Measurements from ENCODE around the gene NUDT16L1.
A peak's percentile ranks its signal among the peaks of the same experiment; 100 is the strongest.

NUDT16L1 gene

GRCh38 chr16:4693956-4694641 is 737 bp downstream of the NUDT16L1 start:
- peak in 1 of 2 donors; percentile 32 for DNase-seq (ENCODE audit: low read depth in 2 of 2)

DNA sequence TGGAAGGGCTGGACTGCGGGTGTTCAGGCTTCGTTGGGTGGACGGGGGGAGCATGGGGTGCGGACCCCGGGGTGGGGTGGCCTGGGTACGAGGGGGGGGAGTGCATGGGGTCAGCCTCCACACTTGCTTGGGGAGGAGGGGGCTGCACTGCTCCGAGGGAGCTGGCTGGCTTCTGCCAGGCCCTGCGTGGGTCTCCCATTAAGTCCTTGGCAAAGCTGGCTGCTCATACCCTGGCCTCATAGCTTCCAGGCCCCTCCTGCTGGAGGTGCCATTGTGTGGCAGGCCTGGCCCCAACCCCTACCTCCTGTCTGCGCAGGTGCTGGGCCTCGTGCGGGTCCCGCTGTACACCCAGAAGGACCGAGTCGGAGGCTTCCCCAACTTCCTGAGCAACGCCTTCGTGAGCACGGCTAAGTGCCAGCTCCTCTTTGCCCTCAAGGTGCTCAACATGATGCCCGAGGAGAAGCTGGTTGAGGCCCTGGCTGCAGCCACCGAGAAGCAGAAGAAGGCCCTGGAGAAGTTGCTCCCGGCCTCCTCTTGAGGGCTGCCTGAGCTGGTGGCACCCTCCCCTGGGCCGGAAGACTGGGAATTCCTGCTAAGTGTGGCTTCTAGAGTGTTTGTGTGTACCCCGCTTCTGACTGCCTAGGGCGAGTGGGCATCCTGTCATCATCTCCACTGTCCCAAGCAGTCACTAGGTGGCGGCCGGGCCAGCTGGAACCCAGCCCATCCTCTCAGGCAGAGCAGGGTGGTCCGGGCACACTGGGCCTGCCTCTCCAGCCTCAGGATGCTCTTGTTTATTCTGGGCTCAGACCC is 1.5 kb downstream of the NUDT16L1 start:
- no peak for DNase-seq (ENCODE audit: low read depth in 2 of 2)

GRCh38 chr16:4695473-4696171 is 2.3 kb downstream of the NUDT16L1 start:
- DNase-seq (ENCODE audit: low read depth in 2 of 2): no peak

DNA sequence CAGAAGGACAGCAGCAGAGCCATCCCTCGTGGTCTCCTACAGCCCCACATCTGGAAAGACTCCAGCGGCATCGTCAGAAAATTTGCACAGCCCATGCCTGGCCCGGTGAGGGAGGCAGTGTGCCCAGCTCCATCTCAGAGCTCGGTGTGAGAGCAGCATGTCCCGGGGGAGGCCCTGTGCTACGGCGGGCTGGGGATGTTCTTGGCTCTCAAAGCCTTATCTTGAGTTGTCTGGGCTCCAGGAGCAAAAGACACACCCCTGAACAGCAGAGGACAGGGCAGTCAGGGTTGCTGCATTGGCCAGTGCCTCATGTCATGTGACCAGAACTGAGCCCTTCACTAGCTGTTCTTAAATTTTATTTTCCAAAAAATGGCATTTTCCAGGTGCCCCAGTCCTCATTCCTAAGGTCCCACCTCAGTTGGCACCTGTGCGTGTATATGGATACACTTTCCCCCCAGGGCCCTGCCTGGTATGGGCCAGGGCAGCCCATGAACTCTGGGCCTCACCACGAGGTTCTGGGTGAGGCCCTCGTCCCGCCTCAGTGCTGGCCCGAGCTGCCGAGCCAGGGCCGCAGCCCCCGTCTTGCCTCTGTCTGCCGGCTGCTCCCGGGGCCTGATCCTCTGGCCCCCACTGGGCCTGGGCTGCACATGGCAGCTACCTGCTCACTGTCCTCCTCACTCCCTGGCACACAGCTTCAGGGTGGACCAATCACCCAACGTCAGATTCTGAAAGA is 3.0 kb downstream of the NUDT16L1 start:
- DNase-seq (ENCODE audit: low read depth in 2 of 2): no peak

DNA sequence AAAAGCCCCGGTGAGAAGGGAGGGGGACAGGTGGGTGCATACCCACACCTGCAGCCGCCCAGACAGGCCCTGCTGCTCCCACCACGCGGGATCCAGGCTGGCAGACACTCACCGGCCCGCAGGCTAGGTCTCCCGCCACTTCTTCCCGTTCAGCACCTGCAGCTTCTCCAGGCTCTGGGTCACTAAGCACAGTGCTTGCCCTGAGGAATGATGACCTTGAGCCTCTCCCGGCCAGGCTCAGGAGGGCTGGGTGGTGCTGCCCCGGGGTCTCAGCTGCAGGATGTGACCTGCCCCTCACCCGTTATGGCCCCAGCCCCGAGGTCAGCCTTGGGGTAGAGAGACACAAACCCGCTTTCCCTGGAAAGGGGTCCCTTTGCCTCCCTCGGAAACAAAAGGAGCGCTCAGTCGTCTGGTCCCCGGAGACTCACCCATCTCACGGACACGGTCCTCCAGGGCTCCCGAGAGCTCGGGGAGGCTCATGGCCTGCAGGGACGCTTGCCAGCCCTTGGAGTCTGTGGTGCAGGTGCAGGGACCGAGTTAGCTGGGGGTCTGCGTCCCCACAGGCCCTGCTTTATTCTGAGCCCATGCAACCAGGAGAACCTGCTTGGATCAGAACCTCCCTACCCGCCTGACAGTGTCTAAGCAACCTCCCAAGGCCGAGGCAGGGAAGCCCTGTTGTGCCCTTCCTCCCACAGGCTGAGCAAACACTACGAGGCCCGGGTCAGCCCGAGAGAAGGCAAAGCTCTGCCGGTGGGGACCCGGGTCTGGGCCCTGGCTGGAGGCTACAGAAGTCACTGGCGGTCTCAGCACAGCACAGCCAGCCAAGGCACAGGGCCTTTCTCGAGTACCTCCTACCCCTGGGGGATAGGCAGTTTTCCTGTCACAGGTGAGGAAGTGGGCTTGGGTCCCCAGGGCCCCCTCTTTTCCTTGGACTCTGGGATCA is 3.8 kb downstream of the NUDT16L1 start:
- no peak for DNase-seq (ENCODE audit: low read depth in 2 of 2)

DNA sequence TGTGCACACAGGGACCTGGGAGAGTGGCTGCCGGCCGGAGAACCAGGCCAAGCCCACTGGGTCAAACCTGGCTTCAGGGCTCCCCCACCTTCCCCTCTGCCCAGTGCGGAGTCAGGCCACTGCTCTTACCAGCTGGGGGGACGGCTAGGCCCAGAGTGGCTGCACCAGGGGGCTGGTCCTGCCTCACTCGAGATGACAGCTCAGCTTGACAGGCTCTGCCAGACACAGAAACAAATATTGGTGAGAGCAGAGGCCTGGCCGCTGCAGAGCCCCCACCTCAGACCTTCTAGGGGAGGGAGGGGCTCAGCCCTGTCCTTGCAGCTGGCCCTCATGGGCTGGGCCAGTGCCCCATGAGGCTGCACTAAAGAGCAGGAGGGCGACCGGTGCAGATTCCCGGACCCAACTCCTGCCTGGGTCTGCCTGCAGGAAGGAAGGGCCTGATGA is 4.5 kb downstream of the NUDT16L1 start:
- DNase-seq (ENCODE audit: low read depth in 2 of 2): no peak

GRCh38 chr16:4698321-4699045 is 5.1 kb downstream of the NUDT16L1 start:
- no peak for DNase-seq (ENCODE audit: low read depth in 2 of 2)

DNA sequence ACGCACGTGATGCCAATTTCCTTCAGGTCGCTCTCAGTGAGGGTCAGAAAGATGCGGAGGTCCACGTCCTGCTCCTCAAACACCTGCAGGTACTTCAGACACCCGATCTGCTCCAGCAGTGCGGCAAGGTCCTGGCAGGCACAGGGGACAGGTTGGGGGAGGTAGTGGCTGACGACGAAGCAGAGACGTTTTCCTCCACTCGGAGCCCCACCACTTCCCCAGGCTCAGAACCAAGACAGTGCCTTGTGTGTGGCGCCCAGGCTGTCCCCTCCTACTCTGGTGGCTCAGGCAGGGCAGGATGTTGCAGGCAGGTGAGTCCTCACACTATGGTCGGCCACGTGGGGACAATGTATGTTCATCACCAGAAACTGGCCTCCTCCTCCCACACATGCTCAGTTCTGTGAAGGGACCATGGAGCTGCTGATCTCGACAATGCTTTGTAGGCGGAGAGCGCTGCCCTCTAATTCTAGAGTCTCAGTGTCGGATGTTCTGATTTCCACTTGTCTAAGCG is 5.7 kb downstream of the NUDT16L1 start:
- DNase-seq (ENCODE audit: low read depth in 2 of 2): no peak

- peak; percentile 17 to 45 for DNase-seq (ENCODE audit: low read depth in 2 of 2)
Measured at GRCh38 chr16:4700380-4700996, 7.1 kb downstream of the NUDT16L1 start.

DNA sequence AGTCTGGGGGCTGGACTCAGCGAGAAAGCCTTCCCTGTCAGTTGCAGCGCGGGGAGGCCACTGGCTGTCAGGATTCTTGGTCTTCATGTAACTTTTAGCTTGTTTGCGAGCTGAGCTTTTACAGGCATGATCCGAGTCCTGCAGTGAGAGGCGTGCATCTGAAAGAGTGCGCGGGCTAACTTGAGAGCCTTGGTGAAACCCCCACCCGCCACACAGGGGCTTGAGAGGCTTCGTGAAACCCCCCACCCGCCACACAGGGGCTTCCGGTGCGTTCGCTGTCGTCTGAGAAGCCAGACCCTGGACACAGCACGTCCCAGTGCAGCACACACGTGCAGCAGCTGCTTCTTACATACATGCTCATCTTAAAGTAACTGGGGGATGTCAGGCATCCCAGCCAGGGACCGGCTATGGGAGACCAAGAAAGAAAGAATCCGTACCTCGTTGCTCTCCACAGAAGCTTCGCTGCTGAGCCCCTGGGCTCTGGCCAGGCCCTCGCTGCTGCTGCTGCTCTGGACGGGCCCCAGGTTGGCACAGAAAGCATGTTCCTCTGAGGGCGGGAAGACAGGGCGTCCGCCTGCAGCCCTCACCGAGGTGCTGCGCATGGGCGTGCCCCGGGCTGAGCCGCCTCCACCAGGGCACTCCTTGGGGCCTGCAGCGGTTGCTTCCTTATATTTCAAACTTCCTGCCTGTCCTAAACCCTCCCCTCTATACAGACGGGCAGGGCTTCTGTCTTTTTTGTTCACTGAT is 7.8 kb downstream of the NUDT16L1 start:
- no peak for DNase-seq (ENCODE audit: low read depth in 2 of 2)

GRCh38 chr16:4701791-4702465 is 8.6 kb downstream of the NUDT16L1 start:
- DNase-seq (ENCODE audit: low read depth in 2 of 2): no peak

GRCh38 chr16:4702466-4702808 is 9.1 kb downstream of the NUDT16L1 start:
- no peak for DNase-seq (ENCODE audit: low read depth in 2 of 2)

GRCh38 chr16:4703906-4704305 is 10.5 kb downstream of the NUDT16L1 start:
- no peak for DNase-seq (ENCODE audit: low read depth in 2 of 2)

DNA sequence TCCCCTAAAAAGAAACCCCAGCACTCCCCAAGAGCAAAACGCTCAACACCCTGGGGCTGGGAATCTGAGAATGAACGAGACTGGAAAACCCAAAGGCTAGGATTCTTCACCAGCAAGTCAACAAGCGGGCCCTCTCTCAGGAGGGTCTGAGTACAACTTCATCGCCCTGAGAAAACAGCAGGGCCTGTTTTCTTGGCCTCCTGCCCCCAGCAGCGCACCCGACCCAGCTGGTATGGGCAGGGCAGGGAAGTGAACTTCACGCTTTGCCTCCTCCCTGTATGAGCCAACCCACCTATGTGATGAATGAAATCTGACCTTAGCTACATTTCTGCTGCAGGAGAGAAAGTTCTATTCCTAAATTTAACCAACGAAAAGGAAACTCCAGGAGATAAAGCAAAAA is 11.1 kb downstream of the NUDT16L1 start:
- DNase-seq (ENCODE audit: low read depth in 2 of 2): no peak

DNA sequence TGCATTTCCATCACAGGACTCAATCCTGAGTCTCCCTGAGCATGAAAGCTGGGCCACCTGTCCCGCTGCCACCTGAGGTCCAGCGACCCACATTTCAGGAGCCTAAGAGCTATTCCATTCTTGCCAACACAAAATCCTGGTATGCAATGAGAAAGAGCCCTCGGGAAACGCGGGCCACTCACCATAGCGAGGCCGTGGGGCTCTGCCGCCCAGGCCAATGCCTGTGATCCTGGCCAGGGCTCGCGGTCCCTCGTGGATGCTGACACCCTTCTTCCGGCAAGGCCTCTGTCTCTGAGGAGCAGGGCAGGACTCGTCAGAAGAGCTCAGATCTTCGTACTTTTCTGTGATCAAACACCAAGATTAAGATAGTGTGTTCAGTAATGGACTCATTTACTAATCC is 11.6 kb downstream of the NUDT16L1 start:
- no peak for DNase-seq (ENCODE audit: low read depth in 2 of 2)

DNA sequence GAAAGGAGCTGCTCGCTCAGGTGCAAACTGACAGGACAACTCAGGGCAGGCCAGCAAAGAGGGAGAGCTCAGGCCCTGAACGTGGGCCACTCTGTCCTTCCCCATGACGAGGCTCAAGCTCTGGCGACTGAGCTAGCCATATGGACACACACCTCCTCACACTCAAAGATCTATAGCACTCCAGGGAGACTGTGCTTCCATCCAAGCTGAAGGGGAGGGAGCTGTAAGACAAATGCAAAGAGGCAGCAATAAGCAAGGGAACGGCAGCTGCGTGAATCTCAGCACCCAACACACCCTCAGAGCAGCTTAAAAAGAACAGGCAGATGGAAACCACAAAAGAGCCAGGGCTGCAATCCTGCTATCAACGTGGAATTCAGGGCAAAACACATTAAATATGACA is 13.5 kb downstream of the NUDT16L1 start:
- DNase-seq (ENCODE audit: low read depth in 2 of 2): no peak

DNA sequence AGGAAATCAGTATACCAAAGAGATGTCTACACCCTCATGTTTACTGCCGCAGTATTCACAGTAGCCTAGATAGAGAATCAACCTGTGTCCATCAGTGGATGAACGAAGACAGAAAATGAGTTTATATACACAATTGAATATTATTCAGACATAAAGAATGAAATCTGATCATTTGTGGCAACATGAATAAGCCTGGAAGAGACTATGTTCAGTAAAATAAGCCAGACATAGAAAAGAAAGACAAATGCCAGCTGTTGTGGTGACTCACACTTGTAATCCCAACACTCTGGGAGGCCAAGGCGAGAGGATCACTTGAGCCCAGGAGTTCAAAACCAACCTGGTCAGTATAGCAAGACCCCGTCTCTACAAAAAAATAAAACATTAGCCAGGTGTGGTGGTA is 16.1 kb downstream of the NUDT16L1 start:
- no peak for DNase-seq (ENCODE audit: low read depth in 2 of 2)
